Urinary bladder (tissue), 4 donors: ENCODE measurements around the gene EMCN. TPM values are rescaled to one million over a fixed set of nuclear protein-coding genes. Genes with fewer than 3 reads are reported as not detected.

Experiments used
- DNase-seq: peaks from one replicate; pipeline ENCODE4 v3.0.0-alpha.2; 2015; ENCODE audit errors: extremely low spot score
- H3K27ac ChIP-seq: one replicate; pipeline ENCODE4 v1.5.1; 2013; ENCODE audit warnings: low read depth, mild to moderate bottlenecking, moderate library complexity
- H3K36me3 ChIP-seq: one replicate; pipeline ENCODE4 v1.6.1; 2013; ENCODE audit warnings: mild to moderate bottlenecking, moderate library complexity; ENCODE audit not compliant: insufficient read depth
- H3K4me1 ChIP-seq: one replicate; pipeline ENCODE4 v1.6.1; 2013; ENCODE audit warnings: mild to moderate bottlenecking, moderate library complexity; ENCODE audit not compliant: insufficient read depth
- H3K4me3 ChIP-seq: one replicate; pipeline ENCODE4 v1.5.1; 2013; ENCODE audit warnings: low read depth, low read length
- WGBS: extraction: QIAGEN DNeasy Blood & Tissue Kit; methylation state at CpG from one replicate; pipeline ENCODE4 v1.1.7; 2013; 5-methylcytosine and 5-hydroxymethylcytosine counted together
- polyA plus RNA-seq: library from polyadenylated mRNA; stranded (reverse); fragments of 200-250 nt; gene quantifications from one replicate; pipeline ENCODE4 v1.2.3, GENCODE V29; 2013
- total RNA-seq: library from RNA; depleted of rRNA; stranded (reverse); fragments of >200 nt; gene quantifications from one replicate; pipeline ENCODE4 v1.2.3, GENCODE V29; 2014
- donor health status: healthy with polysubstance abuse.
- donor health status: healthy.

Gene EMCN
- total and polyA plus RNA-seq, 2 donors: 18.8 to 57.7 TPM

GRCh38 chr4:100466501-100466900 lies 51.3 kb downstream of the EMCN start:
- H3K27ac ChIP-seq: no peak overlapping the region
- H3K4me1 ChIP-seq: no peaks in the 10 kb centered on the region
- DNase-seq: no peak
- 83% methylated on average over 1 of the region's 1 CpG for WGBS
- no peak overlapping the region for H3K4me3 ChIP-seq
- no peaks in the 10 kb centered on the region for H3K36me3 ChIP-seq

GRCh38 chr4:100461807-100462605 lies 55.8 kb downstream of the EMCN start:
- no peak overlapping the region for H3K4me3 ChIP-seq
- no peaks in the 10 kb centered on the region for H3K4me1 ChIP-seq
- no peak overlapping the region for H3K27ac ChIP-seq
- no peak for DNase-seq
- WGBS: 82% methylated on average over 5 of the region's 5 CpGs
- H3K36me3 ChIP-seq: no peaks in the 10 kb centered on the region

- Histone ChIP-seq H3K27ac (no peak overlapping the region), H3K4me1 (no peaks in the 10 kb centered on the region), H3K4me3 (no peak overlapping the region), H3K36me3 (no peaks in the 10 kb centered on the region)
- WGBS: 77% methylated on average over 2 of the region's 2 CpGs
- DNase-seq: no peak
Observed at GRCh38 chr4:100450449-100450848, 67.4 kb downstream of the EMCN start.

GRCh38 chr4:100431416-100431815 lies 86.4 kb downstream of the EMCN start:
- 88% methylated on average over 1 of the region's 1 CpG for WGBS
- Histone ChIP-seq H3K27ac (no peak overlapping the region), H3K4me3 (no peak overlapping the region), H3K36me3 (no peaks in the 10 kb centered on the region), H3K4me1 (no peaks in the 10 kb centered on the region)
- DNase-seq: no peak

- DNase-seq: no peak
- no peaks in the 10 kb centered on the region for H3K36me3 ChIP-seq
- H3K27ac ChIP-seq: no peak overlapping the region
- H3K4me1 ChIP-seq: no peaks in the 10 kb centered on the region
- H3K4me3 ChIP-seq: no peak overlapping the region
- WGBS: 73% methylated on average over 5 of the region's 5 CpGs
Observed at GRCh38 chr4:100430451-100430850, 87.4 kb downstream of the EMCN start.

- WGBS: 90% methylated on average over 1 of the region's 1 CpG
- H3K4me3 ChIP-seq: no peak overlapping the region
- H3K4me1 ChIP-seq: no peaks in the 10 kb centered on the region
- DNase-seq: no peak
- no peak overlapping the region for H3K27ac ChIP-seq
- no peaks in the 10 kb centered on the region for H3K36me3 ChIP-seq
Observed at GRCh38 chr4:100429616-100430015, 88.2 kb downstream of the EMCN start.

- no peak for DNase-seq
- 93% methylated on average over 2 of the region's 2 CpGs for WGBS
- H3K4me3 ChIP-seq: no peak overlapping the region
- no peaks in the 10 kb centered on the region for H3K4me1 ChIP-seq
- H3K36me3 ChIP-seq: no peaks in the 10 kb centered on the region
- H3K27ac ChIP-seq: no peak overlapping the region
Observed at GRCh38 chr4:100428051-100428450, 89.8 kb downstream of the EMCN start.

GRCh38 chr4:100424376-100424775 lies 93.4 kb downstream of the EMCN start:
- no peak overlapping the region for H3K4me3 ChIP-seq
- no peaks in the 10 kb centered on the region for H3K36me3 ChIP-seq
- DNase-seq: no peak
- H3K27ac ChIP-seq: no peak overlapping the region
- H3K4me1 ChIP-seq: no peaks in the 10 kb centered on the region
- 85% methylated on average over 4 of the region's 4 CpGs for WGBS

GRCh38 chr4:100422894-100423293 lies 94.9 kb downstream of the EMCN start:
- H3K4me3 ChIP-seq: no peak overlapping the region
- H3K27ac ChIP-seq: no peak overlapping the region
- WGBS: 55% methylated on average over 1 of the region's 1 CpG
- H3K36me3 ChIP-seq: no peaks in the 10 kb centered on the region
- no peak for DNase-seq
- no peaks in the 10 kb centered on the region for H3K4me1 ChIP-seq

GRCh38 chr4:100421361-100421978 lies 96.4 kb downstream of the EMCN start:
- no peak for DNase-seq
- Histone ChIP-seq H3K4me3 (no peak overlapping the region), H3K27ac (no peak overlapping the region), H3K4me1 (no peaks in the 10 kb centered on the region), H3K36me3 (no peaks in the 10 kb centered on the region)
- 34% methylated on average over 3 of the region's 3 CpGs for WGBS

GRCh38 chr4:100420571-100420970 lies 97.3 kb downstream of the EMCN start:
- WGBS: 40% methylated on average over 2 of the region's 2 CpGs
- no peak overlapping the region for H3K27ac ChIP-seq

GRCh38 chr4:100417565-100417964 lies 100.3 kb downstream of the EMCN start:
- no peak overlapping the region for H3K4me3 ChIP-seq
- DNase-seq: no peak
- H3K4me1 ChIP-seq: no peaks in the 10 kb centered on the region
- H3K27ac ChIP-seq: no peak overlapping the region
- no peaks in the 10 kb centered on the region for H3K36me3 ChIP-seq
- 18% methylated on average over 1 of the region's 1 CpG for WGBS

More at GRCh38 chr4:100420571-100420970, 97.3 kb downstream of the EMCN start:
- Histone ChIP-seq H3K36me3 (no peaks in the 10 kb centered on the region), H3K4me3 (no peak overlapping the region), H3K4me1 (no peaks in the 10 kb centered on the region)
- no peak for DNase-seq

- DNase-seq: no peak
- no peak overlapping the region for H3K4me3 ChIP-seq
- no peak overlapping the region for H3K27ac ChIP-seq
- 88% methylated on average over 3 of the region's 3 CpGs for WGBS
- H3K4me1 ChIP-seq: no peaks in the 10 kb centered on the region
- H3K36me3 ChIP-seq: no peaks in the 10 kb centered on the region
Observed at GRCh38 chr4:100414016-100414790, 103.6 kb downstream of the EMCN start.

GRCh38 chr4:100391863-100392262 lies 126.0 kb downstream of the EMCN start:
- Histone ChIP-seq H3K4me3 (no peak overlapping the region), H3K36me3 (no peaks in the 10 kb centered on the region), H3K4me1 (no peaks in the 10 kb centered on the region), H3K27ac (no peak overlapping the region)
- WGBS: 74% methylated on average over 1 of the region's 1 CpG
- no peak for DNase-seq
